Endometrium (tissue), 2 donors: ENCODE results near the gene GABRG3.

ENCODE experiments used
- FAIRE-seq: peaks from 2 replicates; lab custom pipeline; 2012; peaks lifted over from hg19 to GRCh38; lab: Jason Lieb, UNC
- donor health status: control.
- donor health status: control.

GABRG3 gene

DNA sequence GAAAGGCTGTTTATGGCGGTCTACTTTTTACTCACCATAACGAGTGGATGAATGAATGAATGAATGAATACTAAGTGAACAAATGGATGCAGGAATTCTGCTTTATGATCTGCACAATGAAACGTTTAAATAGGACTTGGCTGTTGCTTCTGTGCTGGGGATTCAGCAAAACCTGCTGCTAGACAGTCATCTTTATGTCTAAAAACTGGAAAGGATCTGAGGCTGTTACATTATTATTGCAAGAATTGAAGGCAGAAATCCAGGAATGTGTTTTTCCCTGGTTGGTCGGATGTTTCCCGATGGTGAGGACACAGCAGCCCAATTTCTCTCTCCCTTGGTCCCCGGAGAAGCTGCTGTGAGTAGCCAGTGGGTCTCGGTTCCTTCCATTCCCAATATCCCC, 94.2 kb downstream of the GABRG3 start:
- no peak for FAIRE-seq

DNA sequence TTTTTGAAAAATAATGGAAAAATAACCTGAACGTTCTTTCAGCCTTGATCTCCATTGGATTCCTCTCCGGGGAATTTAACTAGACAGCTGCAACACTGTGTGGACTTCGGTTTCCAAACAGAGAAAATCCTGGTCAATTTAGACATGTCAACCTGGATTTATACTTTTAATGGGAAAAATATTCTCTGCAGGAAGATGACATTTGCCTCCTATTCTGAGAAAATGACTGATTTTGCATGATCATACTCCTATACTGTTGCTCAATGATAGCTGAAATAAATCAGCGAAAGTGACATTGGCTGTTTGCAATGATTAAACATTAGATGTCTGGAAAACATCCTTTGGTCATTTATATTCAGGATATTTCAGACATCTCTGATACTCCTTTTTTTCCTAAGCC, 94.8 kb downstream of the GABRG3 start:
- FAIRE-seq = no peak

DNA sequence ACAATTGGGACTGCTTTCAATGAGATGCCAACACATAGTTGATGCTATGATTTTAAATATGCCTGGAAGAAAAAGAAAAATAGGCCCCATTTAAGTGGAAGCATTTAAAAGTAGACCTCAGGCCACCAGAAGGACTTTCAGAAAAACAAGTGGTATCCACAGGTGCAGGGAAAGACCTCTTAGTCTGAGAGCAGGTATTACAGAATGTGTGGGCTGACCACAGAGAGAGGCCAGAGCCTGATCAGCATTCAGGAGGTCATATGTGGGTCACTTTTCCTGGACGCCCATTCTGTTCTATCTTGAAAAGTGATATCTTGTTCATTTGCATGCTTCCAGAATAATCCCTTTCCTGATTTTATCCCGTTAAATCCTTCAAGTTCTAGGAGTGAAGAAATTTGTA, 95.5 kb downstream of the GABRG3 start:
- FAIRE-seq = no peak

DNA sequence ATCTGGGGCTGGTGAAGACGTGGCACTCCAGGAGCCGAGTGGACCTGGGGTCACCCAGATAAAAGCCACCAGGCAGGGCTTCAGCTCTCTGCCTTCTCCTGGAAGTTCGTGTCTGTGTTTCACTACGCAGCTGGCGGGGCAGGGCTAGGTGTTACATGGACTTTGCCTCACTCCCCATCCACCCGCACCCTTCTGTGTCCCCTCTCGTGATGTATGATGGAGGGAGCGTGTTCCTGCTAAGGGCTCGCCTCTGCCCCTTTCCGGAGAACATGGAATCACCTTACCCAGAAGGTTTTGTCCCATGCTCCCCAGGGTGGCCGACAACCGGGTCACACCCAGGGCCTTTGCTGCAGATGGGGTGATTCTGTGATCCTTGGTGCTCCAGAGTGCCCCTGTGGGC, 96.2 kb downstream of the GABRG3 start:
- no peak for FAIRE-seq

DNA sequence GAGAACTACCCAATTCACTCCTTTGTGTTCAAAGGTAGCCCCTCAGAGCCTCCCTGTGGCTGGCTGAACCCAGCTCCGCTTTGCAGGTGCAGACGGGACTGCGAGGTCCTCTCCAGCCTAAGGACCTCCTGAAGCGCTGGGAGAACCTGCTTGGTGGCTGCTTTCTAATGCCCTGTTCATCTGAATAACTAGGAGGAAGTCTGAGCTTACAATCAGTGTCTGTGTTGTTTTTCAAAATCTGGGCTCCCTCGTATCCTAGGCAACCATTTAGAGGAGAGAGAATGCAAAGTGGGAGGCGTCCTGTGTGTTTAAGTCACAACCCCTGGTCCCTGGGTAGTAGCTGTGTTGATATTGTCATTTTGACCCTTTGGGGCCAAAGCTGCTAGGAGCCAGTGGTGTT, 99.9 kb downstream of the GABRG3 start:
- no peak for FAIRE-seq

DNA sequence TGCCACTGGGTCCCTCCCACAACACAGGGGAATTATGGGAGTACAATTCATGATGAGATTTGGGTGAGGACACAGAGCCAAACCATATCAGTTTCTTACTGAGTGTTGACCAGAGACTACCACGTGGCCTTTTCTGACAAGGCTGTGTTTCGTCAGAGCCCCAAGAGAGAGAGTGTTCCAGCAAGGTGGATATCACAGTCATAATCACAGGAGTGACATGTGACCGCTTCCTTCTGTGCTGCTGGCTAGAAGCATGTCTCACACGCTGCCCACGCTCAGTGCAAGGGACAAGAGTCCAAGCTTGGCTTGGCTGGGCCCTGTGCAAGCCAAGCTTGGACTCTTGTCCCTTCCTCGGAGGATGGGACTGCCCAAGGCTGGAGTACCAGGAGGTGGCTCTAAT, 103.2 kb downstream of the GABRG3 start:
- FAIRE-seq = no peak

DNA sequence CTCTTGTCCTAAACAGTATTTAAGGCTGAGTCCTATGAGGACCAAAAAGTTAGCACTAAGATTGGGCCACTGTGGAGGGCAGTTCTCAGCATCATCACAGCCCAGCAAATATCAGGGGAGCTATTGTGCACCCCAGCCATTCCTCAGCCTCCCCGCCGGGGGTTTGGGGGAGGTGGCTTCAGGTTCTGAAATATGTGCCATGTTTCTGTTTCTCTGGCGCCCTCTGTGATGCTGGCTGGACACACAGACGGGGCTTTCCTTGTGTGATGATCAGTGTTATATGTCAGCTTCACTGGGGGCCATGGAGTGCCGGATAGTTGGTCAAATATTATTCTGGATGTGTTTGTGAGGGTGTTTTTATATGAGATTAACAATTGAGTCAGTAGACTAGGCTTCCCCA, 106.8 kb downstream of the GABRG3 start:
- no peak for FAIRE-seq

DNA sequence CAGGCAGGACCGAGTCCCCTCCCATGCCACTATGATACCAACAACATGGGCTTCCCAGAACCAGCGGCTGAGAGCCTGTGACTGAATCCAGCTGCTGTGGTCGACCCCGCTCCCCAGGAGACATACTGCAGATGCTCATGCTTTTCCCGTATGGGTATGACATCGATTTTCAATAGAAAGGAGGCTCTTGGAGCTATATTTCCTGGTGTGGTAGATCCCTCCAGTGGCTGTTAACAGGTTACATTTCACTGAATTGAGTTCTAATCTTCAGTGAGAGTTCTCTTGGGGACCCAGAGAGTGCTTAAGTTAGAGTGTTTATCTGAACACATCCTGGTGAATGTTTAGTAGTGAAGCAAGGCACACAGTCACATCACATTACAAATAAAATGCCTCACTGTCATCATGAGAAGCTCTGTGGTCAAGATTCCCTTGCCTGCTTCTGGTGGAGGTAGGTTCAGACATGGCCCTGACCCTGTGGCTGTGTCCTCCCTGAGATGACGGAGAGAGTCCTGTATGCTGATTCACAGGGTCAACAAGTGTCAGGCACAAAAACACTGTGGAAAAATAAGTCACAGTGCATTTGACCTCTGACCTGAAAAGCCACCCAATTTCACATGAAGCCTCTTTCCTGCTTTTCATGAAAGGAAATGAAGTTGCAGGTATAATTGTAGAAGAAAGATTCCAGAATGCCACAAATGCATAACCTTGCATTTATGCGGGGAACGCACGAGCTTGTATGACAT, 110.9 kb downstream of the GABRG3 start:
- FAIRE-seq = no peak

DNA sequence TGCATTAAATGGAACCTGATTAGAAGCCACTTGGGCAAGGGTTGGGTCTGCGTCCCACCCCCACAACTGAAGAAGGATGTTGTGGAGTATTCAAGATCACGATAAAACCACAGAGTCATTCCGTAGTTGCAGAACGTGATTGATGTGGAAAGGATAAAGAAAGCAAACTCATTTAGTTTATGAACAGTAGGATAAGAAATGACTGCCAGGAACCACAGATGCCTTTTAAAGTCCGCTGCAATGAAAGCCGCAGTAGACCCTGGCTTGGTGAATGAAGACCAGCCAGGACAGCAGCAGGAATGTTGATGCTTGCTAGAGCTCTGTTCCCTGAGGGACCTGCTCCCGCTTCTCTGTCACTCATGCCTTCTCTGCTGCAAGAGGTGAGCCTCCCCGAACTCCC, 111.5 kb downstream of the GABRG3 start:
- FAIRE-seq = no peak

DNA sequence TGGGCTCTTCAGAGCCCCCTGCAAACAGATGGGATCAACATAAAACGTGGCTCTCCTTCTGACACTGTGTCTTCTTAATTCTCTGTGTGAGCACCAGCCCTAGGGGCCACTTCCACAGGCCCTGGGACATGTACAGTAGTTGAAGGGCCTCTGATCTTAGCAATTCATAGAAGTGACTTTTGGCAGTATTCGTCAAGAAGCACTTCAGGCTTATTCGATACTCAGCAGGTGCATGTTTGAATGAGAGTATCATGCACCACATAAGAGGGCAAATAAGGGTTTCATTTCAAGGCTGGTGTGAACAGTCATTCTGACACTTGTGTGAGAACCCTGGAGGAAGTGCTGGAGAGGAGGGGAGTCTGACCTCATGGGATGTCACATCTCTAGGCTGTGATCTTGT, 113.9 kb downstream of the GABRG3 start:
- no peak for FAIRE-seq

DNA sequence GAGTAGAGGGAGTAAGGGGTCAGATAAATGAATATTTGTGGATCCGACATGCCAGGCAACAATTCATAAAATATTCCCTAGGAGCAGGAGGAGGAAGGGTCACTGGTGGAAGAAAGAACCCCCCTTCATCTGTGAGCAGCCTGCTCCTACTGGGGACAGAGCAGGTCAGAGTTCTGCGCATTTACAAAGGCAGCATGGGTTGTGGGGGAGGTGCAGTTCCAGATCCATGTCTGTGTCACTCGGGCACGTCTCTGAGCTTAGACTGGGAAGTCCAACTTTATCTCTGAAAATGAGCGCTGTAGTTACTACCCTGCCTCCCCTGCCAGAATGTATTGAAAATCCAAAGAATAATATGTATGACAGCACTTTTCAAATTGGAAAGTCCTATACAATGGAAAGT, 115.2 kb downstream of the GABRG3 start:
- no peak for FAIRE-seq

DNA sequence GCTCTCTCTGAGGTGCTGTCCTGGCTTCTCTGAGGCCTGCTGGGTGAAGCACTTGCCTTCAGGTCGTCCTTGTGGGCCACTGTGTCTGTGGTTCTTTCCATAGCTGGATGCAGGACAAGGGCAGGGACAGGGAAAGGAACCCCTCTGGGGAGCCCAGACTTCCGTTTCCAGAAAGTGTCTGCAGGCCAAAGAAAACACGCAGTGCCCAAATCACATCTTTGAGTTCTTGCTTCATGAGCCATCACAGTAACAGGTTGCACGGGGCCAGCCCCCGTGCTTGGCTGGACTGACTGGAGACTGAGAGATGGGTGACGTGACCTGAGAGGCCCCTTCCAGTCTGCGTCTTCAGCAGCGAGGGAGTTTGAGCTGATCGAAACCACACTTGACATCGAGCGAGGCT, 115.8 kb downstream of the GABRG3 start:
- FAIRE-seq = no peak

DNA sequence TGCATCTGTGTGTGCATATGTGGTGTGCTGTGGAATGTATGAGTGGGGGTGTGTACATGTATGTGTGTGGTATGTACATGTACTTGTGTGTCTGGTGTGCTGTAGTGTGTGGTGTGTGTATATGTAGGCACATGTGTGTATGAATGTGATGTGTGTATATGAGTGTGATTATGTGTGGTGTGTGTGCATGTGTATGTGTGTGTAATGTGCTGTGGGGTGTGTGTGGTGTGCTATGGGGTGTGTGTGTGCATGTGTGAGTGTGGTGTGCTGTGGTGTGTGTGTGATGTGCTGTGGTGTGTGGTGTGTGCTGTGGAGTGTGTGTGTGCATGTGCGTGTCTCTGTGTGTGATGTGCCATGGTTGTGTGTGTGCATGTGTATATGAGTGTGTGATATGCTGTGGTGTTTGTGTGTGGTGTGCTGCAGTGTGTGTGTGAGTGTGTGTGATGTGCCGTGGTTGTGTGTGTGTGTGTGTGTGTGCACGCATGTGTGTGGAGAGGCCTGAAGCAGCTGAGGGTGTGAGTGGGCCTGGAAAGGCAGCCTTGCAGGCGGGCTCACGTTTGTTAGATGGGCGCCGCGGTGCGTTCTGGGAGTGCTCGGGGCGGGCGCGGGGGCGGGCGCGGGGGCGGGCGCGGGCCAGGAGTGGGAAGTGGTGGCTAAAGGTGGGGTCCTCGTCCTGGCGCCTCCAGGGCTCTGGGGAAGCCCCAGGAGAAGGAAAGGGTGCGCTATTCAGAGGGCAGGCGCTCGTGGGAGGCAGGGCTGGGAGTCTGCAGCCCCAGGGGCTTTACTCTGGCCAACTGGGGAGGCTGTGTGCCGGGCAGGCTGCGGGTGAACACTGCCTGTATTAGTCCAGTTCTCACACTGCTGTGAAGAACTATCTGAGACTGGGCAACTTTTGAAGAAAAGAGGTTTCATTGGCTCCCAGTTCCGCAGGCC, 116.9 kb downstream of the GABRG3 start:
- FAIRE-seq = no peak

DNA sequence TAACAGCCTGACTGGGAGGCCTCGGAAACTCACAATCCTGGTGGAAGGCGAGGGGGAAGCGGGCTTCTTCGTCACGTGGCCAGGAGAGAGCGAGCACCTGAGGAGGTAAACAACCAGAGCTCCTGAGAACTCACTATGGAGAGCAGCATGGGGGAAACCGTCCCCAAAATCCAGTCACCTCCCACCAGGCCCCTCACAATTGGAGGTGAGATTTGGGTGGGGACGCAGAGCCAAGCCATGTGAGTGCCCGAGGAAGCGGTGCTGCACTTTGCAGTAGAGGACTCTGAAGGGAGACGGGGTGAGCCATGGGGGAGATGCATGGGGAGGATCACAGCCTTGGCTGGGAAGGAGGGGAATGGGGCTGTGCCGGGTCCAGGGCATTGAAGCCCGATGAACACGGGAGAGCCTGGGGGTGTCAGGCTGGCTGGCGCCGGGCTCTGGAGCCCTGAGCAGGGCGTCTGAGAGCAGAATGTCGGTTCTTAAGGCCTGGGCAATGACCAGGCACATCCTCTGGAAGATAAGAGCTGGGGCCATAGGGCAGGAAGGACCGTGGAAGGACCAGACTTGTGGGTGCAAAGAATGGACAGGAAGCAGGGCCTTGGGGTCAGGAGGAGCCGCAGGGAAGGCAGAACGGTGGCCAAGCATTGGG, 117.7 kb downstream of the GABRG3 start:
- FAIRE-seq = no peak

DNA sequence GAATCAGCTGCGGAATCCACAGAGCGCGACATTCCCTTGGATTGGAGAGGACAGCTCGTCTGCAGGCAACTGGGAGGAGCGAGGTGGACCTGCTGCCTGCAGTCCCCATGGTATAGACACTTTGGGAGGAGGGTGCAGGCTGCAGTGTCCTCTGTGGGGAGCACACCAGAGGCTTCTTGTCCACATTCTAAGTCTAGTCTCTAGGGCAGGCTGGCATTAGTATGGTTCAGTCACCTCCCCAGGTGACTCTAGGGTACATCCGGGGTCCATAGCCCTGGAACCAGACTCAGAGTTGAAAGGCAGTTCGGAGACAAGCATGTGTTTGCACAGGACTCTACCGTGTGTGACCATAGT, 118.2 kb downstream of the GABRG3 start:
- FAIRE-seq = no peak

DNA sequence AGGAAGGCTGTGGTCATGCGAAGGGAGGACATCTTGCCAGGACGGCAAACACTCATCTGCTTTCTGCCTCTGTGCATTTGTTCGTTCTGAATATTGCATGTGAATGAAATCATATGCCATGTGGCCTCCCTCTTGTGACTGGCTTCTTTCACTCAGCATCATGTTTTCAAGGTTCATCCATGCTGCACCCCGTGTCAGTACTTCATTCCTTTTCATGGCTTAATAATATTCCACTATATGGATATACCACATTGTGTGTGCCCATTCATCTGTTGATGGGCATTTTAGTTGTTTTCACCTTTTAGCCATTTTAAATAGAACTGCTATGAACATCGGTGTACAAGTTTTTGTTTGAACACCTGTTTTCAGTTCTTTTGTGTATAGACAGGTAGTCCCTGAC, 118.7 kb downstream of the GABRG3 start:
- no peak for FAIRE-seq

DNA sequence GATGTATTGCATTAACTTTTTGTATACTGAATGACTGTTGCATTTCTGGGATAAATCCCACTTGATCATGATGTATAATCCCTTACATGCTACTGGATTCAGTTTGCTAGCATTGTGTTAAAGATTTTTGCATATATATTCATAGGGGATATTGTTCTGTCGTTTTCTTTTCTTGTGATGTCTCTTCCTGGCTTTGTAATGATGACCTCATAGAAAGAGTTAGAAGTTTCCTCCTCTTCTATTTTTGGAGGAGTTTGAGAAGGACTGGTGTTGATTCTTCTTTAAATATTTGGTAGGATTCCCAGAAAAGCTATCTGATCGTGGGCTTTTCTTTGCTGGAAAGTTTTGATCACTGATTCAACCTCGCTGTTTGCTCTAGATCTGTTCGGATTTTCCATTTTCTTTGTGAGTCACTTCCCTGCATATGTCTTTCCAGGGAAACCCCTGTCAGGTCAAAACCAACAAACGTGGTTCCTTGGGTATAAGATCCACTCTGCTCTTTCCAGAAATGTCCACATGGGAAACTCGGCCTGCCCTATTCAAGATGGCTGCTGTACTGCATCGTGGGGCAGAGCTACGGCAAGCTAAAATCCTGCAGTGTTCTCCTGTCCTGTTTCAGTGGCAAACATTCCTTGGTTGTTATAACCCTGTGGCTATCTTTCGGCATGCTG, 120.4 kb downstream of the GABRG3 start:
- FAIRE-seq = no peak

DNA sequence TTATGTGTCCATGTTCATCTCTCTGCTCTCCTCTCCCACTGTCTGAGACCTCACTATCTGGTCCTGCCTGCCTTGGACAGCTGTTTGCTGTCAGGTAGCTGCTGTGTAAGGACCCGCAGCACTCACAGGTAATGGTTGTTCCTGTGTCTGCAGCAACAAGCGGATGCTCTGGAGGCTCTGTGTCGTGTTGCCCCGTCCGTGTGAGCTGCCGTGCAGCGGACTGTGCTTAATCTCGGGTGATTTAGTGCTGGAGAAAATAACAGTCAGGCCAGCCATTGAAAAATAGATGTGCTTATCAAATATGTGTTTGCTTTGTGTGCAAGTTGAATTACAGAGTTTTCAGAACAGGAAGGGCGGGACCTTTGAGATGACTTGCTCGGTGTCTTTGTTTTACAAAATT, 121.4 kb downstream of the GABRG3 start:
- FAIRE-seq = no peak

DNA sequence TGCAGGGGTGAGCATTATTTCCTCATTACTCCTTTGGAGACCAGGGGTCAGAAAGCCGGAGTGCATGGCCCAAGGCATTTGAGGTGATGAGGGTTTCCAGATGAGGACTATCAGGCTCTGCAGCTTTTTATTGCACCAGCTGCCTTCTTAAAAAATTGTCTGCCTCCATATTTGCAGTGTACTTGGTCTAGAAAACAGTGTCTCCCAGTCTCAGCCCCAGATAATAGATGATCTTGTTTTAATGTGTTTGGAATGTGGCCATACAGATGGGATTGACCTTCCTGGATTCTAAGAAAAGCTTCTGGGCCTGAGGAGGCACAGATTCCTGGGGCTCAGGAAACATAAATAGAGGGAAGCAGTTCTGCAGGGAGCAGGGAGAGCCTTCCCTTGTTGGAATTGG, 123.3 kb downstream of the GABRG3 start:
- FAIRE-seq = peak; percentile 90

DNA sequence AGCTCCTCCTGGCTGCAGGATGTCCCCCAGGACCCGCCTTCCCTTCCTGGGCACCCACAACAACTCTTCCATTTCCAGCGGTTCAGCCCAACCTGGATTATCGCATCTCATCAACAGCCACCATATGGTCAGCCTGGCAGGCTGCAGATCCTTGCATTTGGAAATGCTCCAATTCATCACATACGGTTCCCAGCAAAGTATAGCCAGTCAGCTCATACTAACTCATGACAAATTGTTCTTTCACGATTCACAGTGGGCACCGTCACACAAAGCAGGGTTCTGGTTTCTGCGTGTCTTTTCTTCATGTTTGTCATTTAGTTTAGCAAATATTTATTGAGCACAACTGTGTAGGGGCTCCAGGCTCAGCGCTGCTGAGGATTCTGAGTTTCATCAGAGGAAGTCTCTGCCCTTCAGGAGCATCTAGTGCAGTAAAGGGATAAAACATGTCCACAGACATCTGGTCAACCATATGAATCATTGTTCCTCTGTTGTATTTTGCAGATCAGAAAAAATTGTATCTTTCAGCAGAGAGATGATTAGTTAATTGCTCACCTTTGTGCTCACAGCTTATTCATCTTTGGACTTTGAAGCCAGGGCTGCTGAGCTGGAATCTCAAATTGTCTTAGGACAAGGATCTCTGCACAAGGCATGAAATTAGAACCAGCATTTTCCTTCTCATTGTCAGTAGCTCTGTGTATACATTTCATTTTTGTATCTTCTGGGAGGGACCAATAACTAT, 125.1 kb downstream of the GABRG3 start:
- no peak for FAIRE-seq

DNA sequence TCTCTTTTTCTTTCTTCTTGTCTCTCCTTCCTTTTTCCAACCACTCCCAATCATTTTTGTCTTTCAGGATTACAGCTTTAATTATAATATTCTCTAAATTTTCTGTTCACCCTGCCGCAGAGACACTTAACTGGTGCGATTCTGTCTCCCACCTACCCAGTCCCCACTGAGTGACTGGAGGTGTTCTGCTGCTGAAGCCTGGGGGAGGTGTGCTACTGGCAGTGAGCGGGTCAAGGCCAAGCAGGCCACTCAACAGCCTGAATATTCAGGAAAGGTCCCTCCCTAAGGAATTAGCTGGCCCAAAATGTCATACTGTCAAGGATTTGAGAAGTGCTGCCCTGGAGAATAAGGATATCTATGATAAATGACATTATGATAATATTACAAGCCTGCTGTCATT, 126.5 kb downstream of the GABRG3 start:
- no peak for FAIRE-seq

DNA sequence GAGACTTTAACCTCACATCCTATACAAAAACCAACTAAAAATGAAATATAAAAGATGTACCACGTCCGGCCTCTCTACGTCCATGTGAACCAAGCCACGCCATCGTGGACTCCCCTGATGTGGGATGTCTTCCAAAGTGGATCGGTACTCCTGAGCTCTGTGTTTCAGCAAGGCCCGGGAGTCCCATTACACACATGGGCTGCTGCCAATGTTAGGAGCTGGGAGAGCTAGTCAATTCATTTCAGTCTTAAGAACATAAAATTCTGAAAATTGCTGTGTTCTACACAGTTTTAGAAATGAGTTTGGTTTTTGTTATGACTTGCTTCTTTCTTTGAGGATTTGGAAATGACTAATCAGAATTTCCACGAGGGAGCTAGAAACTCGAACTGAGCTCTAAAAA, 131.0 kb downstream of the GABRG3 start:
- FAIRE-seq = no peak
